Fibroblast of peridontal ligament (primary cell): Measurements from ENCODE around the gene CEP170B.
"Not testable (repeated sequence)": the region's sequence is repeated elsewhere in the genome, so short reads cannot be mapped to it uniquely, and the experiment has no call there.

ENCODE experiments used
- DNase-seq: peaks from one replicate; pipeline ENCODE4 v3.0.0-alpha.2; 2010; ENCODE audit errors: extremely low read depth

Gene CEP170B

GRCh38 chr14:104891121-104891551 lies 26.1 kb downstream of the CEP170B start:
- DNase-seq, result no peak

DNA sequence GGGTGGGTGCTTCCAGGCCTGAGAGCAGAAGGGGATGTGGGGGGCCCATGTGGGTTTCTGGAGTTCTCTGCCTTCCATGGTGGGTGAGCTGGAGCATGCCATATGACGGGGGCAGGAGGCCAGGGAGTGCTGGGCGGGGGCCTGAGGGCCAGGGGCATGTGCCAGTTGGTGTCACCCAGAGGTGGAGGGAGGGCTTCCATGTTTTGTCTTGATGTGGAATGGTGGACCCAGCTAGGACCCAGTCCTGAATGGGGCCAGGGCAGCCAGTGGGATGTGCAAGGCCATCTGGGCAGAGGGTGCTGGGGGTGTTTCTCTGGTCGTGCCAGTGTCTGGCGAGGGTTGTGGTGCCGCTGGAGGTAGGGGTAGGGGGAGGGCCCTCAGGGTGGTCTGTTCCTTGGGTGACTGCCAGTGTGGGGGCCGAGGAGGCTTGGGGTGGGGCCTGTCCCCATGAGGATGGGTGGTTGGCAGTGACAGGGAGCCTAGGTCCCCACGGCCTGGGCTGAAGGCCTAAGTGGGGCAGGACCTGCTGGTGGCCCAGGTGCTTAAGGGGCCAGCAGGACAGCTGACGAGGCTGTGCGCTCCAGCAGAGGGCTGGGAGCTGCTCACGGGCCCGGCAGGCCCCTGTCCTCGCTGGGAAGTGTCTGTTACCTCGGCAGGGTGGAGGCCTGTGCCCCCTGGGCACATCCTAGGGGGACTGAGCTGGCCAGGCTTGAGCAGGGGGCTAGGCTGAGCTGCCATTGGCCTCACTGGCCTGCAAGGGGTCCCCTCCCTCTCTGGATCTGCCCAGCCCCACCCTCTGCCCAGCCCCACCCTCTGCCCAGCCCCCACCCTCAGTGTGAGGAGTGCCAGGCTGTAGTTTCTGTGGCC lies 26.8 kb downstream of the CEP170B start:
- DNase-seq, result no peak

DNA sequence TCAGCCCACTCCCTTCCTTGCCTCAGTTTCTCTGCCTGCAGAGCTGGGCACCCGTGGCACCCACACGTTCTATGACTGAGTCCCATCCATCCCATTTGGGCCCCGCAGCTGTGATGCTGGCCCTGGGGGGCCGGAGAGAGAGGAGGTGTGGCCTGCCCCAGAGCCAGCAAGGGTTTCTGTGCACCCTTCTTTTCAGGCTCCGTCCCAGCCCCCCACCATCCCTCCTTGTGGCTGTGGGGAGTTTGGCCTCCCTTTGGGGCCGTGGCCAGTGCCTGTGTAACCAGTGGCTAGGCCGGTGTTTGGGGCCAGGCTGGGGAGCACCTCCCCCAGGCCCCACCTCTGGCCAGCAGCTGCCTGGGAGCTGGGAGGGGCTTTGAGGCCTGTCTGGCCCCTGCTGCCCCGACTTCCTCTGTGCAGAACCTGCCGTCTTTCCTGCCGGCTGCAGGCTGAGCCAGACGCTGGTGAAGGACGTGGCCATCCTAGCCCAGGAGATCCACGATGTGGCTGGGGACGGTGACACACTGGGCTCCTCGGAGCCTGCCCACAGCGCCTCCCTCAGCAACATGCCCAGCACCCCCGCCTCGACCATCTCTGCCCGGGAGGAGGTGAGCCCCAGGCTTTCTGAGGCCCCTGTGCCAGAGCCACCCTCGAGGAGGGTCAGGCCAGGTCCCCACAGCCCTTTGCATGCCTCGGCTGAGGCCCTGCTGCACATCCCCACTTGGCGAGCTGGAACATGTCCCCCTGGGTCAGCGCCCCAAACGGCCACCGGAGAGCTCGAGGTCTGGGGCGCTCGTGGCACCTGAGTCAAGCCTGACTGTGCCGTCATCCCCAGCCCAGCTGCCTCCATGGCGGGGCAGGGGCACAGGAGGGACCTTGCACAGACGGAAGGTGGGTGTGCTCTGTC lies 27.7 kb downstream of the CEP170B start:
- no peak for DNase-seq

DNA sequence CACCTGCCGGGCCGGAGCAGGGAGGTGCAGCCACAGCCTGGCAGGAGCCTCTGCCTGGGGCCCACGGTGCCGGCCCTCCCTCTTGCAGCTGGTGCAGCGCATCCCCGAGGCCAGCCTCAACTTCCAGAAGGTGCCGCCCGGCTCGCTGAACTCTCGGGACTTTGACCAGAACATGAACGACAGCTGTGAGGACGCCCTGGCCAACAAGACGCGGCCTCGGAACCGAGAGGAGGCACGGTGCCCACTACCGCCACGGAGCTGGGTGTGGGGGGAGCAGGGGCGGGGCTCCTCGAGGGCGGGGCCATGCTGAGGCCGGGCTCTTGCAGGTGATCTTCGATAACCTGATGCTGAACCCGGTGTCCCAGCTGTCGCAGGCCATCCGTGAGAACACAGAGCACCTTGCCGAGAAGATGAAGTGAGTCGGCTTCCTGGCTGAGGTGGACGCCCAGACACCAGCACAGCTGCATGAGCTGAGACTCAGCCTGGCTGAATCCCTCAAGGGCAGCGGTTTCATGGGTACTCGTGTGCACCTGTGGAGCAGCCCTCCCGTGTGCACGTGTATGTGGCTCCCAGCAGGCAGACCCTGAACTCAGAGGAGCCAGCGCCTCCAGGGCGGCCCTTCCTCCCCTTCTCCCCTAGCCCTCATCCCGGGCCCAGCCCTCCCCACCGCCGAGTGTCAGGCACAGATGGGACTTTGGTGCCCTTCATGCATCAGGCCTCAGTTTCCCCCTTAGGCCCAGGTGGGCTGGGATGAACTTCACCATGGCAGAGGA lies 28.6 kb downstream of the CEP170B start:
- DNase-seq, result no peak

DNA sequence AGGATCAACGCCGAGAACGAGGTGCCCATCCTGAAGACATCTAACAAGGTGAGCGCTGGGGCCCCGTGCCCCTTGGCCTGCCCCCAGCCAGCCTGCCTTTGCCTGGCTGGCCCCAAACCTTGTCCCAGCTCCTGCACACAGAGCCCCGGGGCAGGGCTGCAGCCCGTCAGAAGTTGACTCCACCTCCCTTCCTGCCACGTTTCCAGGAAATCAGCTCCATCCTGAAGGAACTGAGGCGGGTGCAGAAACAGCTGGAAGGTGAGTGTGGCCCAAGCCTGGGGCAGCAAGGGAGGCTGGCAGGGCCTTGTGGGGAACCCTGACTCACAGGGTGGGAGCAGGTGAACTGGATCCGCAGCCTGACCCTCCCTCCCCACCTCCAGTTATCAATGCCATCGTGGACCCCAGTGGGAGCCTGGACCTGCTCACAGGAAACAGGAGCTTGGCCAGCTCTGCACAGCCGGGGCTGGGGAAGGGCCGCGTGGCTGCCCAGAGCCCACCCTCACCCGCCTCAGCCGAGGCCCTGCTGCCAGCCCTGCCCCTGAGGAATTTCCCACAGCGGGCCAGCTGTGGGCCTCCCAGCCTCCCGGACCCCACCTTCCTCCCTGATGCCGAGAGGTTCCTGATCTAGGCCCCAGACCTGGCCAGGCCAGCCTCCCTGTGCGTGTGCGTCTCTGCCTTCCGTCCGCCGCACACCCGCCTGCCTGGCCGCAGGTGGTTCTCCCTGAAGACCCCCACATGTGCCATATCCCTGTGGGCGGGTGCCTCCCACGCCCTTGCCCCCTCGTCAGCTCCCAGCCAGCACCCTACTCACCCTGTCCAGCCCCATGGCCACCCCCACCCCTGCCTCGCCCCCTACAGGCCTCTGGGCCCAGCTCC lies 29.5 kb downstream of the CEP170B start:
- no peak for DNase-seq

- no peak for DNase-seq
Measured at GRCh38 chr14:104895207-104895785, 30.2 kb downstream of the CEP170B start.

- DNase-seq, result no peak
Measured at GRCh38 chr14:104895786-104896661, 31.0 kb downstream of the CEP170B start.

- DNase-seq, result no peak
Measured at GRCh38 chr14:104897330-104898194, 32.5 kb downstream of the CEP170B start.

DNA sequence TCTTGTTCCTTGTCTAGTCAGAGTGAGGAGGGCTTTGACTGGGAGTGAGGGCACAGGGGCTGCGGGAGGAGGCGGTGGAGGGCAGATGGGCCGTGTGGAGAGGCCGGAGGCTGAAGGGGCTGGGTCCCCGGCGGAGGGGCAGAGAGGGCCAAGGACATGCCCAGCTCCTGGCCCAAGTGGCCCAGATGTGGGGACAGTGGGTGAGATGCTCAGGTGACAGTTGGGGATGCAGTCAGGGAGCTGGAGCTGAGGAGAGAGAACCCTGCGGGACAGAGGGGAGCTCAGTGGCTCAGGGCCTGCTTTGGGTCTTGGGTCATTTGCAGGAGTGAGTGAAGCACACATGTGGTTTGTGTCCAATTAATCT lies 33.1 kb downstream of the CEP170B start:
- no peak for DNase-seq

DNA sequence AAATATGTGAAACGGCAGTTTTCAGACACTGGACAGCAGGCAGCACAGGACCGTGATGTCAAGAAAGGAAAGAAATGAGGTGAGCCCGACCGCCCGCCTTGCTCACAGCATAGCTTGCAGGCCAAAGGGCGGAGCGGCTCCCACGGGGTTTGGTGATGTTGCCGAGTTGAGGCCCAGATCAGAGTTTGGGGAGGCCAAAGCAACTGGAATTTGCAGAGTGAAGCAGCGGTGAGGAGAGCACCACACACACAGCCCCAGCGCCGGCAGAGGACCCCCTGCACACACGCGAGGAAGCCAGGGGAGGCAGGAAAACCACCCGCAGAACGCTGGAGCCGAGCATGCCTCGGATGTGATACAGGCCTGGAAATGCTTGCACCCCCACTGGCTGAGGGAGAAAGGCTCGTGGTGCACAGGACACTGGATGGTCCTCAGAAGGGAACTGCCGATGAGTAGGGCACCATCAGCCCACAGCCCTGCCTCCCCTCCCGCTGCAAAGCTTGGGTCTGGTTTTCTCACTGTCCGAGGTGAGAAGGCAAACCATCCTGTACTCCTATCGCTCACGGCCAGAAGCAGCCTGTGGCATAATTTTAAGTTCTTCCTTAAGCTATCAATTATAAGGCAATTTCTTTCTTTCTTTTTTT lies 33.9 kb downstream of the CEP170B start:
- DNase-seq, result no peak

DNA sequence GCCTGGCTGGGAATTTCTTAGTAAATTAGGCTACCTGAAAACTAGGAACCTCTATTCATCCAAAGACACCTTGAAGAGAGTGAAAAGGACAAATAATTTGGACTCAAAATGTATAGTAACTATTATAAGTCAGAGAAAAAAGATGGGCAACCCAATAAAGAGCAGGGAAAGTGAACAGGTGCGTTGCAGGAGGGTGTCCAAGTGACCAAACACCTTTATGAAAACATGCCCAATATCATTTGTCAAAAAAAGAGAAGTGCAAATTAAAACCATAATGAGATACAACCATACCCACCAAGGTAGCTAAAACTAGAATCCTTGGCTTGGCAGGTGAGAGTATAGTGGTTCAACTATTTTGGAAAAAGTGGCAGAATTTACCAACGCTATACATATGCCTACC lies 34.7 kb downstream of the CEP170B start:
- no peak for DNase-seq

DNA sequence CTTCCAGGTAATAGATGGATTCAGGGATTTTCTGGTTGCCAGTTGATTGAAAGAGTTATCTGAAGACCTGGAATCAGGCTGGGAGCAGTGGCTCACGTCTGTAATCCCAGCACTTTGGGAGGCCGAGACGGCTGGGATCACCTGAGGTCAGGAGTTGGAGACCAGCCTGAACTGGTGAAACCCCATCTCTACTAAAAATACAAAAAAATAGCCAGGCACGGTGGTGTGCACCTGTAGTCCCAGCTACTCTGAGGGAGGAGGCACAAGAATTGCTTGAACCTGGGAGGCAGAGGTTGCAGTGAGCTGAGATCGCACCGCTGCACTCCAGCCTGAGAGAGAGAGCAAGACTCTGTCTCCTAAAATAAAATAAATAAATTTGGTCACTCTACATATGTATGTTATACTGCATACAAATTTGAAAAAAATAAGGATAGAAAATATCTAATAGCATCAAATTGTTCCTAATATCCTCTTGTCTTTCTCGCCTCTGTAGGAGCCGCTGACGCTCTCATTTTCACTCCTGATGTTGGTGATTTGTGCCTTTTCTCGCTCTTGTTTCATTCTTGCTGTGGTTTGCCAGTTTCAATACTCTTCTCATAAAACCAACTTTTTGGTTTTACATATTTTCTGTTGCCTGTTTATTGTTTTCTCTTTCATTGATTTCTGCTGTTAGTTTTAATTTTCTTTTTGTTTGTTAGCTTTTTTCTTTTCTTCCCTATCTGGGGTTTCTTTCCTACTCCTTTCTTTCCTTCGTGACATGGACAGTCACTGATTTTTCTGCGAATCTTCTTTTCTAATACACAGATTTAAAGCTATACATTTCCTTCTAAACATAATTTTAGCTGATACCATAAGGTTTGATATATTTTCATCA lies 35.8 kb downstream of the CEP170B start:
- DNase-seq, result no peak

DNA sequence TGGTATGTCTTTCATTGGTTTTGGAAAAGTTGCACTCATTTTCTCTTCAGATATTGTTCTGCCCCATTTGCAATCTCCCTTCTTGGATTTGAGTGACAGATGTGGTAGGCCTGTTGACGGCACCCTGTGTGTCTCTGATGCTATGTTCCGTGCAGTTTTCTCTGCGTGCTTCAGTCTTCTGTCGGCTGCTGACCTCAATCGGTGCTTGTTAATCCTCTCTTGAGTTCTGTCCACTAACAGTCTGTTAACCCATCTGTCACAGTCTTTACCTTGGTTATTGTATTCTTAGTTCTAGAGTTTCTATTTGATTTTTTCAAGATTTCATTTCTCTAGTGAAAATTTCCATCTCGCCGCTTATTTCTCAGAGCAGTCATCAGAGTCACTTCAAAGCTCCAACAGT lies 38.9 kb downstream of the CEP170B start:
- DNase-seq, result no peak

GRCh38 chr14:104904650-104905578 lies 39.8 kb downstream of the CEP170B start:
- not testable (repeated sequence) for DNase-seq

- DNase-seq, result not testable (repeated sequence)
Measured at GRCh38 chr14:104905579-104905933, 40.5 kb downstream of the CEP170B start.

DNA sequence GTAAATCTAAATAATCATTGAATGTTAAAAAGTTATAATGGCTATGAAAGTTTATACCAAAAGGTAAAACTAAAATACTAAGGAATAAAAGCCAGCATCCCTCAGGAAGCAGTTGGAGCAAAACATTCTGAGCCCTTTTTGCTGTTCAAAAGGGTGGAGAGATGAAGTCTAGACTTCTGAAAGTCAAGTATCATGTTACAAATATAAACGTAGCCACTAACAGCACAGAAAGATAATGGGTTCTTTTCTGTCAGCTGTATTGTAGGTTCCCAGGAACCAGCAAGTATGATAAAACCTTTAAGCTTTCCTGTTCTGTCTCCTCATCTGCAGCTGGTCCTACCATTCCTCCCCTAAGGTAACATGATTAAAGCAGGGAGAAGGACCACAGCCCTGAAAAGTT lies 43.2 kb downstream of the CEP170B start:
- peak; percentile 6 for DNase-seq
